ENCODE data around the gene PTPN14. TPM values are rescaled to one million over a fixed set of nuclear protein-coding genes. Genes with fewer than 3 reads are reported as not detected.

Gene PTPN14
- total RNA-seq, 1 experiment from 2014 or later: 76.4 TPM

DNA sequence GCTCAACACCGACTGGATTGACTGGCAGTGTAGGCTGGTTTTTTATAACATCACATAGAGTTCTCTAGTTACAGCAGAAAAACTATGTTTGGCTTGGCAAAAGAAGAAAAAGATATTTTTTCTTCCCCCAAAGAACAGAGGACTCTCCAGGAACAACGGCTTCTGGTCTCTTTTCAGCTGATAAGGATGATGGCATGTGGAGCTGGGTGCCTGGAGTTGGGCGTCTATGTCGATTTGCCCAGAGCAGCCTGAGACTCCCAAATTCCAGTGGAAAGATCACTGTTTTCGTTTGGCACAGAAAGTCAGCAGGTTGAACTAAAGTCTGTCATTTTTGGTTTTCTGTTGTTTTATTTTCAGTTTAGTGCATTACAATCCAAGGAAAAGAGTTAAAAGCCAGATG lies 179.3 kb downstream of the PTPN14 start:
- no peak overlapping the region for H3K9ac ChIP-seq (ENCODE audit: extremely low read depth, insufficient read length, low read length)
- no peaks in the 10 kb centered on the region for H3K23me2 ChIP-seq (ENCODE audit: insufficient read length, low read depth, low read length, poor library complexity, severe bottlenecking)
- no peak overlapping the region for H2BK12ac ChIP-seq (ENCODE audit: insufficient read length, low read depth, low read length)
- H3T11ph ChIP-seq (ENCODE audit: low read length): no peak overlapping the region
- H2AFZ ChIP-seq (ENCODE audit: low read length): no peak overlapping the region
- no peak overlapping the region for H4K5ac ChIP-seq (ENCODE audit: insufficient read length, low read depth, low read length)
- no peaks in the 10 kb centered on the region for H3K27me3 ChIP-seq (ENCODE audit: insufficient read depth, low read length)
- Mint-ChIP-seq H3K27ac (no peak overlapping the region), H3K9me3 (no peaks in the 10 kb centered on the region), H3K36me3 (ENCODE audit: insufficient read depth in 1 of 3, low read depth in 3 of 3) (peaks cover 4 to 63% (median 39%) of the 10 kb centered on the region in 3 experiments; a peak in 5 of 7 replicates), H3K4me1 (peaks cover 7 to 14% of the 10 kb centered on the region in 2 experiments), H3K4me3 (no peak overlapping the region), H3K27me3 (ENCODE audit: low read depth) (no peaks in the 10 kb centered on the region)
- no peak overlapping the region for H2BK120ac ChIP-seq (ENCODE audit: low read depth, low read length, poor library complexity, severe bottlenecking)
- H3K14ac ChIP-seq (ENCODE audit: insufficient read depth, low read length): no peak overlapping the region
- no peak overlapping the region for H3K56ac ChIP-seq (ENCODE audit: insufficient read length, low read depth, low read length)
- no CpG with 5 or more reads among the region's 5 CpGs for WGBS (ENCODE audit: extremely low coverage, insufficient read length, low lambda C conversion rate)
- H3K27ac ChIP-seq (ENCODE audit: insufficient read length, low read depth, low read length): no peak overlapping the region
- H3K4me1 ChIP-seq (ENCODE audit: insufficient read depth, low read length): no peaks in the 10 kb centered on the region
- no peak overlapping the region for H3K4ac ChIP-seq (ENCODE audit: low read depth, low read length)
- H4K8ac ChIP-seq (replicated peaks; ENCODE audit: insufficient read length, low read depth, low read length): no peak overlapping the region
- H3K79me2 ChIP-seq (ENCODE audit: insufficient read depth, low read length): no peaks in the 10 kb centered on the region
- H3K4me2 ChIP-seq (ENCODE audit: insufficient read depth, insufficient read length, low read length): no peak overlapping the region
- no peak overlapping the region for H3K18ac ChIP-seq (ENCODE audit: insufficient read length, low read depth, low read length)
- H2AK5ac ChIP-seq (ENCODE audit: insufficient read length, low read length): no peak overlapping the region
- DNase-seq: no peak
- H3K79me1 ChIP-seq (ENCODE audit: insufficient read depth, low read depth, low read length, poor library complexity, severe bottlenecking): peaks cover 4% of the 10 kb centered on the region
- H3K23ac ChIP-seq (ENCODE audit: insufficient read length, low read depth, low read length): no peak overlapping the region
- no peak overlapping the region for H2BK5ac ChIP-seq (ENCODE audit: insufficient read length, low read length)
- no peak overlapping the region for H4K91ac ChIP-seq (ENCODE audit: insufficient read length, low read depth, low read length)
- TF ChIP-seq, protein P1, sequence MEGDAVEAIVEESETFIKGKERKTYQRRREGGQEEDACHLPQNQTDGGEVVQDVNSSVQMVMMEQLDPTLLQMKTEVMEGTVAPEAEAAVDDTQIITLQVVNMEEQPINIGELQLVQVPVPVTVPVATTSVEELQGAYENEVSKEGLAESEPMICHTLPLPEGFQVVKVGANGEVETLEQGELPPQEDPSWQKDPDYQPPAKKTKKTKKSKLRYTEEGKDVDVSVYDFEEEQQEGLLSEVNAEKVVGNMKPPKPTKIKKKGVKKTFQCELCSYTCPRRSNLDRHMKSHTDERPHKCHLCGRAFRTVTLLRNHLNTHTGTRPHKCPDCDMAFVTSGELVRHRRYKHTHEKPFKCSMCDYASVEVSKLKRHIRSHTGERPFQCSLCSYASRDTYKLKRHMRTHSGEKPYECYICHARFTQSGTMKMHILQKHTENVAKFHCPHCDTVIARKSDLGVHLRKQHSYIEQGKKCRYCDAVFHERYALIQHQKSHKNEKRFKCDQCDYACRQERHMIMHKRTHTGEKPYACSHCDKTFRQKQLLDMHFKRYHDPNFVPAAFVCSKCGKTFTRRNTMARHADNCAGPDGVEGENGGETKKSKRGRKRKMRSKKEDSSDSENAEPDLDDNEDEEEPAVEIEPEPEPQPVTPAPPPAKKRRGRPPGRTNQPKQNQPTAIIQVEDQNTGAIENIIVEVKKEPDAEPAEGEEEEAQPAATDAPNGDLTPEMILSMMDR (conservative IDR thresholded peaks at IDR 0.05): no peak
- no peak overlapping the region for H2BK20ac ChIP-seq (ENCODE audit: low read depth, low read length, poor library complexity, severe bottlenecking)
- no peak overlapping the region for H2BK15ac ChIP-seq (ENCODE audit: low read depth, low read length)
- no peaks in the 10 kb centered on the region for H4K20me1 ChIP-seq (ENCODE audit: control insufficient read depth, insufficient read depth, insufficient read length)
- no peaks in the 10 kb centered on the region for H3K9me3 ChIP-seq (ENCODE audit: control insufficient read depth, low read depth, low read length)
